Right atrium auricular region (tissue), 2 donors: ENCODE data around the gene ISG20. TPM values are rescaled to one million over a fixed set of nuclear protein-coding genes. Genes with fewer than 3 reads are reported as not detected.

Experiments
- DNase-seq: peaks from one replicate; pipeline ENCODE4 v3.0.0-alpha.2; 2019; ENCODE audit warnings: low spot score
- H3K27ac ChIP-seq, 2 donors: fragments of 200-600 bp; sonication (generic); 1 replicate in 1 of 2; 2 replicates in 1 of 2; pipeline ENCODE4 v1.5.1; 2016 to 2019
- H3K27me3 ChIP-seq, 2 donors: fragments of 200-600 bp; sonication (generic); one replicate each; pipeline versions ENCODE4 v1.5.1 to v1.6.0; 2017 to 2019
- H3K36me3 ChIP-seq: fragments of 200-600 bp; sonication (generic); one replicate; pipeline ENCODE4 v1.5.1; 2016
- H3K4me1 ChIP-seq, 2 donors: fragments of 200-600 bp; sonication (generic); one replicate each; pipeline versions ENCODE4 v1.5.1 to v1.6.0; 2017 to 2019
- H3K4me3 ChIP-seq, 2 donors: fragments of 200-600 bp; sonication (generic); 1 replicate in 1 of 2; 2 replicates in 1 of 2; pipeline ENCODE4 v1.5.1; 2017 to 2019; ENCODE audit warnings: mild to moderate bottlenecking in 1 of 2, moderate library complexity in 1 of 2
- H3K9me3 ChIP-seq, 2 donors: fragments of 200-600 bp; sonication (generic); one replicate each; pipeline ENCODE4 v1.5.1; 2019
- CTCF ChIP-seq, 2 donors: fragments of 200-600 bp; sonication (generic); IDR thresholded peaks; one replicate each; pipeline ENCODE4 v1.5.1; 2019; ENCODE audit warnings: antibody characterized with exemption in 2 of 2
- total RNA-seq, 2 donors: library from RNA; depleted of rRNA; stranded (reverse); fragments of >200 nt; gene quantifications; one replicate each; pipeline ENCODE4 v1.1.0, GENCODE V29; 2016

The ISG20 gene
- 10 to 100 TPM in 1 of 2 donors, 1 to 10 TPM in 1; 2.3 to 11.1 TPM for total RNA-seq

- Histone ChIP-seq H3K9me3 (no peaks in the 10 kb centered on the region), H3K4me3 (peak within 1 kb of the TSS; percentile 30 to 54), H3K4me1 (peaks cover 0 to 23% of the 10 kb centered on the region in 2 donors), H3K27me3 (no peaks in the 10 kb centered on the region), H3K36me3 (no peaks in the 10 kb centered on the region), H3K27ac (peak within 1 kb of the TSS; percentile 92)
- DNase-seq = peak; percentile 98
- TF ChIP-seq CTCF (IDR thresholded peaks at IDR 0.05) = peak in 1 of 2 donors; percentile 52
These were observed at the start of gene ISG20 for GRCh38 chr15:88638626-88639372. Gene ISG20 (plus strand): TSS chr15:88639016. CDS start chr15:88639367, 351 bp downstream.

GRCh38 chr15:88590759-88591158, 48.1 kb upstream of the ISG20 start:
- TF ChIP-seq CTCF (IDR thresholded peaks at IDR 0.05) = no peak
- no peaks in the 10 kb centered on the region for H3K4me1 ChIP-seq
- no peaks in the 10 kb centered on the region for H3K27me3 ChIP-seq
- no peak overlapping the region for H3K4me3 ChIP-seq
- H3K9me3 ChIP-seq = no peaks in the 10 kb centered on the region
- H3K27ac ChIP-seq = no peak overlapping the region
- DNase-seq = no peak
- no peaks in the 10 kb centered on the region for H3K36me3 ChIP-seq

- Histone ChIP-seq H3K27ac (no peak overlapping the region), H3K9me3 (no peaks in the 10 kb centered on the region), H3K4me1 (no peaks in the 10 kb centered on the region), H3K4me3 (no peak overlapping the region), H3K27me3 (no peaks in the 10 kb centered on the region), H3K36me3 (no peaks in the 10 kb centered on the region)
- no peak for DNase-seq
- TF ChIP-seq CTCF (IDR thresholded peaks at IDR 0.05) = no peak
These were observed 47.4 kb upstream of the ISG20 start for GRCh38 chr15:88591384-88591783.

GRCh38 chr15:88603885-88604284, 34.9 kb upstream of the ISG20 start:
- no peaks in the 10 kb centered on the region for H3K36me3 ChIP-seq
- H3K27me3 ChIP-seq = peaks cover 11 to 17% of the 10 kb centered on the region in 2 donors
- no peak overlapping the region for H3K27ac ChIP-seq
- no peak for DNase-seq
- peaks cover 0 to 22% of the 10 kb centered on the region in 2 donors for H3K4me1 ChIP-seq
- H3K9me3 ChIP-seq = no peaks in the 10 kb centered on the region
- no peak overlapping the region for H3K4me3 ChIP-seq
- TF ChIP-seq CTCF (IDR thresholded peaks at IDR 0.05) = no peak

- H3K36me3 ChIP-seq = no peaks in the 10 kb centered on the region
- H3K27ac ChIP-seq = no peak overlapping the region
- peak overlapping the region in 1 of 2 donors; percentile 9 for H3K4me3 ChIP-seq
- peaks cover 11 to 17% of the 10 kb centered on the region in 2 donors for H3K27me3 ChIP-seq
- TF ChIP-seq CTCF (IDR thresholded peaks at IDR 0.05) = no peak
- DNase-seq = no peak
- no peaks in the 10 kb centered on the region for H3K9me3 ChIP-seq
- peaks cover 0 to 22% of the 10 kb centered on the region in 2 donors for H3K4me1 ChIP-seq
These were observed 34.2 kb upstream of the ISG20 start for GRCh38 chr15:88604381-88605188.
